Caco-2 (cell line): ENCODE results near the gene NFKB1. TPM values are rescaled to one million over a fixed set of nuclear protein-coding genes. Genes with fewer than 3 reads are reported as not detected.

Source experiments
- BruUV-seq: library from RNA; stranded (reverse); fragments of 400-500 nt; replicated peaks from 2 replicates; lab custom pipeline; 2021; lab: Mats Ljungman, UMichigan
- CTCF ChIA-PET: fragments of 300-600 bp; sonication (Branson Sonifier 250); formaldehyde crosslinking; loops from one replicate; lab custom pipeline; 2022; ENCODE audit warnings: antibody characterized with exemption; lab: Charles Lee
- POLR2A ChIA-PET: fragments of 300-600 bp; sonication (Branson Sonifier 250); formaldehyde crosslinking; loops from one replicate; lab custom pipeline; 2022; ENCODE audit warnings: antibody characterized with exemption; lab: Charles Lee
- DNase-seq, 2 experiments: peaks; one replicate each; pipeline versions ENCODE4 v3.0.0 to v3.0.0-alpha.2; 2020 to 2022
- H3K27me3 ChIP-seq: replicated peaks from 2 replicates; pipeline ENCODE4 v1.6.0; 2011; ENCODE audit warnings: low read length; ENCODE audit not compliant: control insufficient read depth, insufficient read depth
- H3K36me3 ChIP-seq: 2 replicates; pipeline ENCODE4 v1.5.1; 2011; ENCODE audit warnings: low read length; ENCODE audit not compliant: control insufficient read depth, insufficient read depth
- H3K4me1 ChIP-seq: fragments of 250-450 bp; sonication (Bioruptor Pico); 2 replicates; pipeline ENCODE4 v1.5.1; 2020; ENCODE audit warnings: mild to moderate bottlenecking
- H3K4me3 ChIP-seq: 2 replicates; pipeline ENCODE4 v1.5.1; 2011; ENCODE audit warnings: low read depth, mild to moderate bottlenecking, control low read depth, low read length
- H3K9me3 ChIP-seq: fragments of 250-450 bp; sonication (Bioruptor Pico); 2 replicates; pipeline ENCODE4 v1.5.1; 2020; ENCODE audit warnings: mild to moderate bottlenecking, moderate library complexity
- H3K27ac Mint-ChIP-seq: one replicate; pipeline ENCODE4 v1.8.0; 2022; ENCODE audit warnings: mixed read lengths; ENCODE audit not compliant: unreplicated experiment
- H3K27me3 Mint-ChIP-seq: one replicate; pipeline ENCODE4 v1.8.0; 2022; ENCODE audit warnings: mixed read lengths; ENCODE audit not compliant: insufficient read depth, unreplicated experiment
- H3K36me3 Mint-ChIP-seq: one replicate; pipeline ENCODE4 v1.8.0; 2022; ENCODE audit warnings: mild to moderate bottlenecking, mixed read lengths; ENCODE audit not compliant: insufficient read depth, unreplicated experiment
- H3K4me1 Mint-ChIP-seq: one replicate; pipeline ENCODE4 v1.8.0; 2022; ENCODE audit warnings: low read depth, mixed read lengths; ENCODE audit not compliant: unreplicated experiment
- H3K4me3 Mint-ChIP-seq: one replicate; pipeline ENCODE4 v1.8.0; 2022; ENCODE audit warnings: mild to moderate bottlenecking, moderate library complexity, mixed read lengths; ENCODE audit not compliant: unreplicated experiment
- H3K9me3 Mint-ChIP-seq: one replicate; pipeline ENCODE4 v1.8.0; 2022; ENCODE audit warnings: mixed read lengths; ENCODE audit not compliant: unreplicated experiment
- intact Hi-C: fragments of 100-400 bp; cut with micrococcal nuclease; formaldehyde crosslinking; loops from one replicate; pipeline ENCODE4 v1.10.0; 2022; ENCODE audit not compliant: unreplicated experiment
- total RNA-seq: library from RNA; stranded (reverse); gene quantifications from 2 replicates; pipeline ENCODE4 v1.2.3, GENCODE V29; 2022
- TF ChIP-seq, protein P1 (sequence below), 2 experiments: fragments of 200-600 bp in 1 of 2; IDR thresholded peaks; 1 replicate in 1 of 2; 2 replicates in 1 of 2; pipeline versions ENCODE4 v1.5.1 to v1.8.0; 2011 to 2022; ENCODE audit warnings: antibody characterized with exemption in 1 of 2, control low read depth in 1 of 2, inconsistent platforms in 1 of 2, low read depth in 1 of 2, low read length in 1 of 2, mild to moderate bottlenecking in 1 of 2, moderate library complexity in 1 of 2; ENCODE audit not compliant: insufficient read depth in 1 of 2, severe bottlenecking in 1 of 2, unreplicated experiment in 1 of 2

NFKB1 gene
- total RNA-seq, 1 experiment from 2014 or later, result 33.0 TPM

DNA sequence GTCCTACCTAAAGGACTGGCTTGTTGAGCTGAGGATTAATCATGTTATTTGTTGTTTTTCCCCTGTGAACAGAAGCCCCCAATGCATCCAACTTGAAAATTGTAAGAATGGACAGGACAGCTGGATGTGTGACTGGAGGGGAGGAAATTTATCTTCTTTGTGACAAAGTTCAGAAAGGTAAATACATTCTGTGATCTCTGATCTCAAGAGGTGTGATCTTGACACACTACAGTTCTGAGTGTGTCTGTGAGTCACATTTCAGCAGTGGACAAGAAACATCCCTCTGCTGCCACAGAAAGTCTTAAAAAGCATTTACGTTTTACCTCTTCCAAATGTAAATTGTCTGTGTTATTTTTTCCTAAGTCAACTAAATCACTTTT, 79.3 kb downstream of the NFKB1 start:
- TF ChIP-seq, protein P1, sequence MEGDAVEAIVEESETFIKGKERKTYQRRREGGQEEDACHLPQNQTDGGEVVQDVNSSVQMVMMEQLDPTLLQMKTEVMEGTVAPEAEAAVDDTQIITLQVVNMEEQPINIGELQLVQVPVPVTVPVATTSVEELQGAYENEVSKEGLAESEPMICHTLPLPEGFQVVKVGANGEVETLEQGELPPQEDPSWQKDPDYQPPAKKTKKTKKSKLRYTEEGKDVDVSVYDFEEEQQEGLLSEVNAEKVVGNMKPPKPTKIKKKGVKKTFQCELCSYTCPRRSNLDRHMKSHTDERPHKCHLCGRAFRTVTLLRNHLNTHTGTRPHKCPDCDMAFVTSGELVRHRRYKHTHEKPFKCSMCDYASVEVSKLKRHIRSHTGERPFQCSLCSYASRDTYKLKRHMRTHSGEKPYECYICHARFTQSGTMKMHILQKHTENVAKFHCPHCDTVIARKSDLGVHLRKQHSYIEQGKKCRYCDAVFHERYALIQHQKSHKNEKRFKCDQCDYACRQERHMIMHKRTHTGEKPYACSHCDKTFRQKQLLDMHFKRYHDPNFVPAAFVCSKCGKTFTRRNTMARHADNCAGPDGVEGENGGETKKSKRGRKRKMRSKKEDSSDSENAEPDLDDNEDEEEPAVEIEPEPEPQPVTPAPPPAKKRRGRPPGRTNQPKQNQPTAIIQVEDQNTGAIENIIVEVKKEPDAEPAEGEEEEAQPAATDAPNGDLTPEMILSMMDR (IDR thresholded peaks at IDR 0.05; ENCODE audit: insufficient read depth in 1 of 2, low read depth in 1 of 2, low read length in 1 of 2, severe bottlenecking in 1 of 2, unreplicated experiment in 1 of 2), result no peak
- intact Hi-C loops, result no loop called here
- ChIA-PET CTCF (no interaction called here), POLR2A (no interaction called here)
- H3K4me3 Mint-ChIP-seq, result no peak overlapping the region
- Histone ChIP-seq H3K36me3 (peaks cover 2% of the 10 kb centered on the region; the same call in 1 of the 2 replicates), H3K4me1 (peaks cover 13% of the 10 kb centered on the region), H3K27me3 (no peaks in the 10 kb centered on the region), H3K9me3 (no peaks in the 10 kb centered on the region), H3K4me3 (no peak overlapping the region)
- H3K4me1 Mint-ChIP-seq, result peaks cover 26% of the 10 kb centered on the region
- DNase-seq, result no peak
- peaks cover 9% of the 10 kb centered on the region for H3K9me3 Mint-ChIP-seq
- peaks cover 28% of the 10 kb centered on the region for H3K36me3 Mint-ChIP-seq
- no peaks in the 10 kb centered on the region for H3K27me3 Mint-ChIP-seq
- H3K27ac Mint-ChIP-seq, result no peak overlapping the region
- no TSS peak for BruUV-seq

DNA sequence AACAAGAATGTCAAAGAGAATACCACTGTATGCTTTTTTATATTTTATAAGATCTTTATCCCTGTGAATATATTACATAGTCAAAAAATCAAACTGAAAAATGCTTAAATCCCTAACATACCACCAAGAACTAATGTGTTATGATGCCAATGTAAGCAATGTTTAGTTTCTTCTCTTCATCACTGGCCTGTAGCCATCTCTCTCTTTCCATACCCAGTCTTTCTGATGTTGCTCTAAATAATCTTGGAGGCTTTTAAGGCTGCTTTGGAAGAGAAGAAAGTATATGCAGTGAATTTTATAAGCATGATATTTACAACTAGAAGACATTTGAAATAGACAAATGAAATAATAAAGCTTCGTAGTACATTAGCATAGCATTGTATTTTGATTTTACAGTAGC, 82.9 kb downstream of the NFKB1 start:
- Histone ChIP-seq H3K4me1 (peaks cover 11% of the 10 kb centered on the region), H3K4me3 (no peak overlapping the region), H3K27me3 (no peaks in the 10 kb centered on the region), H3K9me3 (no peaks in the 10 kb centered on the region), H3K36me3 (no peaks in the 10 kb centered on the region; the same call in 1 of the 2 replicates)
- peaks cover 6% of the 10 kb centered on the region for H3K4me1 Mint-ChIP-seq
- H3K27me3 Mint-ChIP-seq, result no peaks in the 10 kb centered on the region
- intact Hi-C loops, result no loop called here
- ChIA-PET POLR2A (no interaction called here), CTCF (no interaction called here)
- TF ChIP-seq, protein P1 (IDR thresholded peaks at IDR 0.05; ENCODE audit: insufficient read depth in 1 of 2, low read depth in 1 of 2, low read length in 1 of 2, severe bottlenecking in 1 of 2, unreplicated experiment in 1 of 2), result no peak
- H3K27ac Mint-ChIP-seq, result no peak overlapping the region
- H3K36me3 Mint-ChIP-seq, result peaks cover 17% of the 10 kb centered on the region
- no peaks in the 10 kb centered on the region for H3K9me3 Mint-ChIP-seq
- H3K4me3 Mint-ChIP-seq, result no peak overlapping the region
- BruUV-seq, result no TSS peak
- no peak for DNase-seq

DNA sequence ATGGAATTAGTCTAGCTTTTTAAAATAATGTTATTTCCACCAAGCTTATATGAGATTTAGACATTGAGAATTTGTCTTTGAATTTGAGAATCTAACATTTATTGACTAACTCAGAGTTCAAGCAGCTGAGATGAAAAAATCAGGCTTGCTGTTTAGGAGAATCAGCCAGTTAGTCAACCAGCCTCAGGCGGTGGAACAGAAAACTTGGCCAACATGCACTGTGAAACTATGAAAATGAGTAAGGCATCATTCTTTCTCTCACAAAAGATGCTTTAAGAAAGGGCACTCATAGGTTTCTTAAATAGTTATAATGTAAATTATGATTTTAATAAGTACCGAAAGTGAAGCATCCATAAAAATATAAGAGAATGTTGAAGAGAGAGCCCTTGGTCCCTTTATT, 84.2 kb downstream of the NFKB1 start:
- BruUV-seq, result no TSS peak
- intact Hi-C loops, result no loop called here
- TF ChIP-seq, protein P1 (IDR thresholded peaks at IDR 0.05; ENCODE audit: insufficient read depth in 1 of 2, low read depth in 1 of 2, low read length in 1 of 2, severe bottlenecking in 1 of 2, unreplicated experiment in 1 of 2), result no peak
- ChIA-PET CTCF (no interaction called here), POLR2A (no interaction called here)
- Histone ChIP-seq H3K36me3 (no peaks in the 10 kb centered on the region; the same call in 1 of the 2 replicates), H3K9me3 (no peaks in the 10 kb centered on the region), H3K27me3 (no peaks in the 10 kb centered on the region), H3K4me3 (no peak overlapping the region), H3K4me1 (peaks cover 5% of the 10 kb centered on the region)
- no peak overlapping the region for H3K4me3 Mint-ChIP-seq
- no peaks in the 10 kb centered on the region for H3K9me3 Mint-ChIP-seq
- no peak for DNase-seq
- H3K27me3 Mint-ChIP-seq, result no peaks in the 10 kb centered on the region
- H3K27ac Mint-ChIP-seq, result no peak overlapping the region
- peaks cover 2% of the 10 kb centered on the region for H3K4me1 Mint-ChIP-seq
- peaks cover 17% of the 10 kb centered on the region for H3K36me3 Mint-ChIP-seq
